Measurements from ENCODE around the gene MAML3.

Gene MAML3

DNA sequence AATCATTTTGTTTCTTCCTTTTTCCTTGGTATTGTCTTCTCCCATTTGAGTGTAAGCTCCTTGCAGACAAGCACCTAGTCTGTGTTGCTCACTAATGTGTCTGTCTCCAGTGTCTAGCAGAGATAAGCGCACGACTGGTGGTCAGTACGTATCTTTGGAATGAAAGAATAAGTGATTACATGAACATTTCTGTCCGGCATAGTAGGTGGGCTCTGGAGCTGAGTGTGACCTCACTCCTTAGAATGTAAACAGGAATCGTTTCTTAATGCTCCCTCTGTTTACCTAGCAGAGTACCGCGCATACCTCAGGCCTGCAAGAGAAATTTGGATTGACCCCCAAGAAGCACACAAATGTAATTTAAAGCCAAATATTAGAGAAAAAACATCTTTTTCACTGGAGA, 235.4 kb downstream of the MAML3 start:
- no peak for DNase-seq

DNA sequence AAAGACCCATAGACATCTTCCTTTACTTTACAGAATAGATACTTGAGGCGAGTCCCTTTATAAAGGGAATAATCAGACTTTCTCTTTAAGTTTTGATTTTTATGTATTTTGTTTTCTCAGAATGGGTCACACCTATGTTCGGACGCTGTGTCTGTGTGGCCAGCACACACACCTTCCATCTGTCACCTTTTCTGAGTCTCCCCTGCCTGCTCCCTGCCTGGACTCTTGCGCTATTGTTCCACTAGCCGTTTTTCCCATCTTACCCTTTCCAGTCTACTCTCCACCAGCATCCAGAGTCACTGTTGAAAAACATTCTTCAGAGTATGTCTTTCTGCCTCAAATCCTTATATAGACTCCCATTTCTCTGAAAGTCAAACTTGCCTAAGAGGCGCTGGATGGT, 236.1 kb downstream of the MAML3 start:
- DNase-seq: no peak

DNA sequence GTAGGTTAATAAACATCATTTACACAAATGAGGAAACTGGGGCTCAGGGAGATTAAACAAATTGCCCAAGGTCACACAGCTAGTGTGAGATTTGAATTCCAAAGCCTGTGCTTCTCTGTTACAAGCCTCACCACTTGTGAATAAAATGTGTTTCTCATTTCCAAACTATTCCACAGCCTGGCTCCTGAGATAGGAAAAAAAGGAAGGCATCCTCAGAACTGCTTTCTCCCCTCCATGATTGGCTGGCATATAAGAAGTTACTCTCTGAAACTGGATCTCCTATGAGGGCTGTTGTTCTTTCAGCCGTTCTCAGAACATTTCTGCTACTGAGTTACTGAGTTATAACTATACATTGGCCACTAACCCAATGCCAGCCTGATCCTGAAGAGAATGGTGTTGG, 237.9 kb downstream of the MAML3 start:
- DNase-seq: no peak

GRCh38 chr4:139915037-139915436, 238.9 kb downstream of the MAML3 start:
- peak; percentile 49 for DNase-seq

- peak; percentile 60 for DNase-seq
Measured at GRCh38 chr4:139913995-139914598, 239.9 kb downstream of the MAML3 start.

DNA sequence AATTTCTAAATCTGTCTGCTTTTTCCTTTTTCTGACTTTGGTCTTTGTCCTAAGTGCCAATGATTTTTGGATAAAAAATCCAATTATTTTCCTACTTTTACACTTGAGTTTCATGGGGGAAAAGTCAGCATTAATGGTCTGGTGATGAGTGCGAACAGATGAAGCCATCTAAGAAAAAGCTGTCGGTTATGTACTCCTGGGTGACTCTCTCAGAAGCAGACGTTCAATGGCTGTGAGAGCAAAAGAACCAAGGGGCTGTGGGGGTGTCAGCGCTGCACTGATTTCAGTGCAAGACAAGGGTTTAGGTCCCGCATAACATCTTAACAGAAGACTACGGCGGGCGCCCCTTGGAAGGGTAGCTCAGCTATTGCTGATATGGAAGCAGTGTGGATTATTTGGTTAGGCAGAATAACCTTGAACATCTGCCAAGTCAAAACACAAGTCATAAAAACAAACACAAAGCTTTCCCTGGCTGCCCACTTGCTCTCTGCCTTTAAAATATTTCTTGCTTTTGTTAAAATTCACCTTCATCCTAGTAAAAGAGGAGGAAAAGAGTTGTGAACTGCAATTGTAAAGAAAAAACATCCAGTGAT, 240.5 kb downstream of the MAML3 start:
- peak; percentile 81 for DNase-seq

- no peak for DNase-seq
Measured at GRCh38 chr4:139912445-139912844, 241.5 kb downstream of the MAML3 start.

DNA sequence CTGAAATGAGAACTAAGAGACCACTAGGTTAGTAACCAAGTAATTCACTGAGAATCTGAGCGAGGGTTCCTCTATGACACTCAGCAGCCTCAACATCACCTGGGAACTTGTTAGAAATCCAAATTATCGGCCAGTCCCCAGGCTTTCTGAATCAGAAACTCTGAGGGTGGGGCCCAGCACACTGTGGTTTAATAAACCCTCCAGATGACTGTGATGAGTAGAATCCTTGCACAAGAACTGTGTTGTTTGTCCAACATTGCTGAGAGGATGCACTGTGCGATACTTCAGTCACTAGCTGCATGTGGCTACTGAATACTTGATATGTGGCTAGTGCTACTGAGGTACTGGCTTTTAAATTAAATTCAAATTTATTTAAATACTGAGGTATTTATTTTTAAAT, 243.9 kb downstream of the MAML3 start:
- no peak for DNase-seq

GRCh38 chr4:139908636-139909437, 245.1 kb downstream of the MAML3 start:
- no peak for DNase-seq

- DNase-seq: no peak
Measured at GRCh38 chr4:139907001-139907809, 246.8 kb downstream of the MAML3 start.

GRCh38 chr4:139905489-139905888, 248.5 kb downstream of the MAML3 start:
- DNase-seq: no peak

- no peak for DNase-seq
Measured at GRCh38 chr4:139904406-139904805, 249.6 kb downstream of the MAML3 start.

DNA sequence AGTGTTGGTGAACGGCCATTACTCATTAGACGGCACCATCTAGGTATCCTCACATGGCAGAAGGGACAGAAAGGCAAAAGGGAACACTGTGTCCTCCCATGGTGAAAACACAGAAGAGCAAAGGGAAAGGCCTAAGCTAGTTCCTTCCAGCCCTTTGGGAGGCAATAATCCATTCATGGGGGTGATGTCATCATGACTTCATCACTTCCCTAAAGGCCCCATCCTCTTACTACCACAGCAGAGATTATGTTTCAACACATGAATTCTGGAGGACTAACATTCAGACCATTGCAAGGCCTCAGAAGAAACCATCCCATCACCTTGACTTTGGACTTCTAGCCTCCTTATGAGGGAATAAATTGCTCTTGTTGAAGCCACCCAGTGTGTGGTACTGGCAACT, 250.1 kb downstream of the MAML3 start:
- DNase-seq: no peak

GRCh38 chr4:139902321-139903320, 251.4 kb downstream of the MAML3 start:
- DNase-seq: peak; percentile 49

GRCh38 chr4:139901531-139902320, 252.3 kb downstream of the MAML3 start:
- DNase-seq: peak; percentile 64

GRCh38 chr4:139900964-139901376, 253.0 kb downstream of the MAML3 start:
- DNase-seq: no peak

- no peak for DNase-seq
Measured at GRCh38 chr4:139899346-139899745, 254.6 kb downstream of the MAML3 start.

DNA sequence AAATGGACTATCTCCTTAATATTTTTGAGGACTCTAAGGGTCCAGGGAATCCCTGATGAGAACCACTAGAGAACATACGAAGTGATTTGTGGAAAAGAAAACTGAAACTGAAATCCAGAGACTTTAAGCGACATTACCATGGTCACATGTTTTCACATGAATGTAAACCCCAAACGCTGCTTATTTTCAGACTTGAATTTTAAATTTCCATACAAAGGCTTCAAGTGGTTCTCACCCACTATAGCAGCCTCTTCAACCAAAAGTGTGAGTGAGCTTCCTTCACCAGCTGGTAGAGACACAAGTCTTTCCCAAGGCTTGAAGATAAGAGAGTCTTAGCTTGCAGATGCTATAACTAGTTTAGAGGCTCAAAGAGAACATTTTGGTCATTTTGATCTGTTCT, 255.7 kb downstream of the MAML3 start:
- no peak for DNase-seq

DNA sequence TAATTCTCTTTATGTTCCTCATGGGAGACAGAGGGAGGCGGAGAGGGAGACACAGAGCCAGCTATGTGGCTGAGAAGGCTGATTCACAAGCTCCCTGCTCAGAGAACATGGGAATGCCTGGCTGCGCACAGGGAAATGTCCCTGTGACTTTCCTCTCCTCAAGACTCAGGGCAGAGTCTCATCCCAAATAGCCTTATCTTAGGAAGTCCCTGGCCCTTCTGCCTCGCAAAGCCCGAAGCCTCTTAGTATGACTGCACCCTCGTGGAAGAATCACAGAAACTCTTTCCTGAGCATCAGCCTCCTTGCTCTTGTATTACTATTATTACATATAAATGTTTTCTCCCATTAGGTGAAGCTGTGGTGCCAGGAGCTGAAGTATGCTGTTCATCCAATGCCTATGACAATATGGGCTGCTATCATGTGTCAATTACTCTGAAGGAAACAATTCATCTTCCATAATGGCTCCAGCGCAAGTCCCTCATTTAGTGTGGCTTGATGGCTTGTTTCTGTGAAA, 257.8 kb downstream of the MAML3 start:
- no peak for DNase-seq

DNA sequence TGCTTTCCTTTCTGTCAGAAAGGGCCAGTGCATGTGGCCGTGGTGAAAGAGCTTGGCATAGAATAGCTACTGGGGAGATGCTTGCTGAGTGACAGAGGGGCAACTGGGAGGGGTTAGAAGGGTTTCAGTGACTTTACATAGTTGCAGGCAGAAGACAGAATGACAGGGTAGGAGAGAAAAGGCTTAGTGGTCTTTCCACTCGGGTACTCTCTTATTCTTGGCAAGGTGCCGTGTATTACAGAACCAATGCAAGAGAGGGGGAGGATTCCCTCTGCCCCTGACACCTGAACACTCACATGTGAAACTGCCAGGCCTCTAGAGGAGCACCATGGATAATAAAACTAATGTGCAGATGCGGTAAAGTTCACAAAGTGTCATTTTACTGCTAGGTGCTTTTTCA, 260.2 kb downstream of the MAML3 start:
- peak; percentile 26 for DNase-seq
